Cardiac muscle cell (in vitro differentiated cells and primary cell): ENCODE results near the gene TP53. TPM values are rescaled to one million over a fixed set of nuclear protein-coding genes. Genes with fewer than 3 reads are reported as not detected.

Experiments
- DNase-seq, 2 donors: peaks; one replicate each; pipeline versions ENCODE4 v3.0.0 to v3.0.0-alpha.2; 2010 to 2017; ENCODE audit warnings: low read depth in 1 of 2, low spot score in 1 of 2
- H3K27ac ChIP-seq: fragments of 200-600 bp; sonication (generic); 2 replicates; pipeline ENCODE4 v1.5.1; 2016
- H3K27me3 ChIP-seq: fragments of 200-600 bp; sonication (generic); 2 replicates; pipeline ENCODE4 v1.6.0; 2016; ENCODE audit warnings: control low read depth
- H3K36me3 ChIP-seq: fragments of 200-600 bp; sonication (generic); 2 replicates; pipeline ENCODE4 v1.5.1; 2016; ENCODE audit warnings: control low read depth
- H3K4me1 ChIP-seq: fragments of 200-600 bp; sonication (generic); 2 replicates; pipeline ENCODE4 v1.8.1; 2017; ENCODE audit warnings: low read depth, mild to moderate bottlenecking, mixed run types
- H3K4me3 ChIP-seq: fragments of 200-600 bp; sonication (generic); 2 replicates; pipeline ENCODE4 v1.5.1; 2016; ENCODE audit warnings: mild to moderate bottlenecking
- H3K9me3 ChIP-seq: fragments of 200-600 bp; sonication (generic); 2 replicates; pipeline ENCODE4 v1.5.1; 2017; ENCODE audit warnings: low read depth, mild to moderate bottlenecking, control low read depth
- polyA plus RNA-seq: library from polyadenylated mRNA; unstranded; fragments of >200 nt; fragmentation: Nextera tagmentation; extraction: Ambion mirVana; gene quantifications from 2 replicates; pipeline ENCODE4 v1.2.1, GENCODE V29; 2016
- total RNA-seq: library from RNA; depleted of rRNA; stranded (reverse); fragments of >200 nt; gene quantifications from 2 replicates; pipeline ENCODE4 v1.2.3, GENCODE V29; 2016
- TF ChIP-seq, protein P1 (sequence below): IDR thresholded peaks from 2 replicates; pipeline ENCODE4 v1.5.1; 2012; ENCODE audit warnings: low read depth, mild to moderate bottlenecking, low read length

Gene TP53
- total and polyA plus RNA-seq, 2 experiments from 2014 or later: 25.4 to 28.9 TPM

DNA sequence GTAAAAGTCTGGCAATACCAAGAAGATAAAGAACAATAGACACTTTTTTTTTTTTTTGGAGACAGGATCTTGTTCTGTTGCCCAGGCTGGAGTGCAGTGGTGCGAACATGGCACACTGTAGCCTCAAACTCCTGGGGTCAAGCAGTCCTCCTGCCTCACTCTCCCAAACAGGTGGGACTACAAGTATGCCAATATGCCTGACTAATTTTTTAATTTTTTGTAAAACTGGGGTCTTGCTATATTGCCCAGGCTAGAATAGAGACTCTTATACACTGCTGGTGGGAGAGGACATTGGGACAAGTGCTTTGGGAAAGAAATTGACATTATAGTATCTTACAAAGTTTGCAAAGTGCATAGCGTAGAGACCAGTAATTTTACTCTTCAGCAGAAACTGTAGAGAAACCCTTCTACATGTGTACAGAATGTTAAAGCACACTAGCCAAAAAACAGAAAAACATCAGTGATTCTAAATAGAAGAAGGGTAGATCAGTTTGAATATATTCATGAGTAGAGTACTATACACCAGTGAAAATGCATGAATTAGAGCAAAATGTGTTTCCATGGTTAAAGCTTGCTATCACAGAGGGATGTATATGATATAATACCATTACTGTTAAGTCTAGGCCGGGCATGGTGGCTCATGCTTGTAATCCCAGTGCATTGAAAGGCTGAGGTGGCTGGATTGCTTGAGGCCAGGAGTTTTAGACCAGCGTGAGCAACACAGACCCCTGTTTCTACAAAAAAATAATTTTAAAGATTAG lies 10.7 kb upstream of the TP53 start:
- Histone ChIP-seq H3K27ac (no peak overlapping the region), H3K9me3 (no peaks in the 10 kb centered on the region), H3K4me1 (no peaks in the 10 kb centered on the region), H3K4me3 (no peak overlapping the region), H3K27me3 (no peaks in the 10 kb centered on the region), H3K36me3 (peaks cover 4% of the 10 kb centered on the region)
- DNase-seq: no peak
- TF ChIP-seq, protein P1, sequence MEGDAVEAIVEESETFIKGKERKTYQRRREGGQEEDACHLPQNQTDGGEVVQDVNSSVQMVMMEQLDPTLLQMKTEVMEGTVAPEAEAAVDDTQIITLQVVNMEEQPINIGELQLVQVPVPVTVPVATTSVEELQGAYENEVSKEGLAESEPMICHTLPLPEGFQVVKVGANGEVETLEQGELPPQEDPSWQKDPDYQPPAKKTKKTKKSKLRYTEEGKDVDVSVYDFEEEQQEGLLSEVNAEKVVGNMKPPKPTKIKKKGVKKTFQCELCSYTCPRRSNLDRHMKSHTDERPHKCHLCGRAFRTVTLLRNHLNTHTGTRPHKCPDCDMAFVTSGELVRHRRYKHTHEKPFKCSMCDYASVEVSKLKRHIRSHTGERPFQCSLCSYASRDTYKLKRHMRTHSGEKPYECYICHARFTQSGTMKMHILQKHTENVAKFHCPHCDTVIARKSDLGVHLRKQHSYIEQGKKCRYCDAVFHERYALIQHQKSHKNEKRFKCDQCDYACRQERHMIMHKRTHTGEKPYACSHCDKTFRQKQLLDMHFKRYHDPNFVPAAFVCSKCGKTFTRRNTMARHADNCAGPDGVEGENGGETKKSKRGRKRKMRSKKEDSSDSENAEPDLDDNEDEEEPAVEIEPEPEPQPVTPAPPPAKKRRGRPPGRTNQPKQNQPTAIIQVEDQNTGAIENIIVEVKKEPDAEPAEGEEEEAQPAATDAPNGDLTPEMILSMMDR: no peak

DNA sequence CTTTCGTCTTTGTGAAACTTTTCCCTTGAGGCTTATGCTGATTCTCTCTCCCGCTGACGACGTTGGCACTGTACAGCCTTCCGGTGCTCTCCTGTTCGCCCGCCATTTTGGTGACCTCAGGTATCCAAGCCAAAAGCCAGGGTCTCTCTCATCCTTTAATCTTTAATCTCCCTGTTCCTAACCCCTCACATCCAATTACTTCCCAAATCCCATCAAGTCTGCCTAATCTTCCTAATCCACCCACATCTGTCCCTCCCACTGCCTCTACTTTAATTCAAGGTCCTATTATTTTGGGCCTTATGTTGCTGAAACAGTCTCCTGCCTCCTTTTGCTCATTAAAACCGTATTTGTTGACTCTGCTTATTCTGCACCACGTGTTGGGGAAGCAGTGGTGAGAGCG lies 8.3 kb upstream of the TP53 start:
- no peak for DNase-seq
- TF ChIP-seq, protein P1: no peak
- no peak overlapping the region for H3K4me3 ChIP-seq
- no peaks in the 10 kb centered on the region for H3K4me1 ChIP-seq
- no peaks in the 10 kb centered on the region for H3K9me3 ChIP-seq
- H3K36me3 ChIP-seq: no peaks in the 10 kb centered on the region
- H3K27me3 ChIP-seq: no peaks in the 10 kb centered on the region
- no peak overlapping the region for H3K27ac ChIP-seq

DNA sequence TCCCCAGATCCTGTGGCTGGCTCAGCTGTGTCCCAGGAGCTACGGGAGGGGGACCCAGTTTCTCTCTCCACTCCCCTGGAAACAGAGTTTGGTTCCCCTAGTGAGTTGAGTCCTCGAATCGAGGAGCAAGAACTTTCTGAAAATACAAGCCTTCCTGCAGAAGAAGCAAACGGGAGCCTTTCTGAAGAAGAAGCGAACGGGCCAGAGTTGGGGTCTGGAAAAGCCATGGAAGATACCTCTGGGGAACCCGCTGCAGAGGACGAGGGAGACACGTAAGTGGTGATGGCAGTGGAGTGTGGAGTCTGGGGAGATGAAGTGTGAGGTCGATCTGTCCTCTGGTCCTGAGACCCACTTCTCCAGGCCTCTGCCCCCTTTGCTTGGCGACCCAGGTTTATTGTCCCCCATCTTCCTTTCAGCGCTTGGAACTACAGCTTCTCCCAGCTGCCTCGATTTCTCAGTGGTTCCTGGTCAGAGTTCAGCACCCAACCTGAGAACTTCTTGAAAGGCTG lies 1.6 kb upstream of the TP53 start:
- TF ChIP-seq, protein P1: no peak

DNA sequence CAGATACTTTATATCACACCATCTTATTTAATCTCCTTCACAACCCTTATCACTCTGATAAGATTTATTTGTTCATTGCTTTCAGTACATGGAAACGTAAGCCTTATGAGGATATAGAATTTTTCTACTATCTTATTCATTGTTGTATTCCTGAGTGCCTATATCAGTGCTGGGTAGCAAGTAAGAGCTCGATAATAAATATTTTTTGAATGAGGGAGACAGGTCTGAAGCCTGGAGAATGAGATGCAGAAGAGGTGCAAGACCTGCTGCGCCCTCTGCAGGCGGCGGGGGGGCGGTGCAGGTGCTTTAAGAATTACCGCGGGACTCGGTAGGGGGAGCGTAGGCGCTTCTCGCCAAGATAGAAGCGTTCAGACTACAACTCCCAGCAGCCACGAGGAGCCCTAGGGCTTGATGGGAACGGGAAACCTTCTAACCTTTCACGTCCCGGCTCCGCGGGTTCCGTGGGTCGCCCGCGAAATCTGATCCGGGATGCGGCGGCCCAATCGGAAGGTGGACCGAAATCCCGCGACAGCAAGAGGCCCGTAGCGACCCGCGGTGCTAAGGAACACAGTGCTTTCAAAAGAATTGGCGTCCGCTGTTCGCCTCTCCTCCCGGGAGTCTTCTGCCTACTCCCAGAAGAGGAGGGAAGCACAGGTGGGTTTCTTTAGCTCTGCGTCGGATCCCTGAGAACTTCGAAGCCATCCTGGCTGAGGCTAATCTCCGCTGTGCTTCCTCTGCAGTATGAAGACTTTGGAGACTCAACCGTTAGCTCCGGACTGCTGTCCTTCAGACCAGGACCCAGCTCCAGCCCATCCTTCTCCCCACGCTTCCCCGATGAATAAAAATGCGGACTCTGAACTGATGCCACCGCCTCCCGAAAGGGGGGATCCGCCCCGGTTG lies 868 bp upstream of the TP53 start, which contains the start of gene WRAP53:
Gene WRAP53, plus strand, starts transcription at position 570 of the 900 bp plus-strand sequence. Its CDS starts 172 bp downstream, at position 742.
- DNase-seq: peak; percentile 99 to 100
- Histone ChIP-seq H3K4me1 (peaks cover 15% of the 10 kb centered on the region), H3K9me3 (no peaks in the 10 kb centered on the region), H3K4me3 (peak within 1 kb of the TSS; percentile 86), H3K36me3 (no peaks in the 10 kb centered on the region), H3K27me3 (no peaks in the 10 kb centered on the region), H3K27ac (peak within 1 kb of the TSS; percentile 99)
- TF ChIP-seq, protein P1: peak; percentile 97

More for the DNA sequence above, 1.6 kb upstream of the TP53 start:
- H3K27ac ChIP-seq: peak overlapping the region; percentile 45
- peaks cover 15% of the 10 kb centered on the region for H3K4me1 ChIP-seq
- no peaks in the 10 kb centered on the region for H3K36me3 ChIP-seq
- no peak for DNase-seq
- peak overlapping the region; percentile 58 for H3K4me3 ChIP-seq
- H3K9me3 ChIP-seq: no peaks in the 10 kb centered on the region
- H3K27me3 ChIP-seq: no peaks in the 10 kb centered on the region

DNA sequence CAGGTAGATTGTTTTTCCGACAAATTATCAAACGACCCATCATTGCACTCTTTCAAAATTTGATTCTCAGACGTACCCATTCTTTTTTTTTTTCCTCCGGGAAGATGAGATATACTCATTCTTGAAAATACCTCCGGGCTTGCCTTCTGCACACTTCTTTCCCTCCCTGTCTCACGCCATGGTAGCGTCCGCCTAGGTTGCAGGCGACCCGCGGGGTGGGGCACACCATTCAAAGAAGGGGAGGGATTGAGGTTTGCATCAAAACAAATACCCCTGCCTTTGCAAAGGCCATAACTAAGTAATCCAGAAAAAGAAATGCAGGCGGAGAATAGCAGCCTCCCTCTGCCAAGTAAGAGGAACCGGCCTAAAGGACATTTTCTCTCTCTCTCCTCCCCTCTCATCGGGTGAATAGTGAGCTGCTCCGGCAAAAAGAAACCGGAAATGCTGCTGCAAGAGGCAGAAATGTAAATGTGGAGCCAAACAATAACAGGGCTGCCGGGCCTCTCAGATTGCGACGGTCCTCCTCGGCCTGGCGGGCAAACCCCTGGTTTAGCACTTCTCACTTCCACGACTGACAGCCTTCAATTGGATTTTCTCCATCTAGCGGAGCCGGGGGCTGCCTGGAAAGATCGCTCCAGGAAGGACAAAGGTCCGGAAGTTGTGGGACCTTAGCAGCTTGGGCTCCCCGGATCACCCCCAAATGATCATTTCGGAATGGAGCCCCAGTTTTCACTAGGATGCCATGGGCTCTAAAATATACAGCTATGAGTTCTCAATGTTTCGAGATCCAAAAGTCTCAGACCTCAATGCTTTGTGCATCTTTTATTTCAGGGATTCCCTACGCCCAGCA lies 843 bp downstream of the TP53 start:
- DNase-seq: peak; percentile 83 to 91

More for the DNA sequence above, 843 bp downstream of the TP53 start:
- H3K4me1 ChIP-seq: peaks cover 15% of the 10 kb centered on the region
- H3K4me3 ChIP-seq: peak overlapping the region; percentile 86
- TF ChIP-seq, protein P1: no peak
- no peaks in the 10 kb centered on the region for H3K36me3 ChIP-seq
- no peaks in the 10 kb centered on the region for H3K27me3 ChIP-seq
- no peaks in the 10 kb centered on the region for H3K9me3 ChIP-seq
- peak overlapping the region; percentile 99 for H3K27ac ChIP-seq
